MM.1S (cell line): ENCODE data around the gene SLC8B1.

ENCODE experiments used
- DNase-seq: peaks from one replicate; pipeline ENCODE4 v3.0.0-alpha.2; 2015
- H2AFZ ChIP-seq: fragments of 300-600 bp; sonication (generic); 2 replicates; pipeline ENCODE4 v1.6.0; 2016; ENCODE audit warnings: antibody characterized with exemption, low read length
- H3F3A ChIP-seq: fragments of 300-600 bp; sonication (generic); 2 replicates; pipeline ENCODE4 v1.6.1; 2016; ENCODE audit warnings: mild to moderate bottlenecking, antibody characterized with exemption, low read length, moderate library complexity, mixed read lengths; ENCODE audit not compliant: insufficient read depth
- H3K27ac ChIP-seq: fragments of 300-600 bp; sonication (generic); 2 replicates; pipeline ENCODE4 v1.5.1; 2016; ENCODE audit warnings: mild to moderate bottlenecking, low read length
- H3K27me3 ChIP-seq: fragments of 300-600 bp; sonication (generic); replicated peaks from 2 replicates; pipeline ENCODE4 v1.6.0; 2016; ENCODE audit warnings: low read length; ENCODE audit not compliant: insufficient read depth
- H3K36me3 ChIP-seq: fragments of 300-600 bp; sonication (generic); replicated peaks from 2 replicates; pipeline ENCODE4 v1.6.1; 2016; ENCODE audit warnings: mild to moderate bottlenecking, low read length, mixed read lengths; ENCODE audit not compliant: insufficient read depth
- H3K4me1 ChIP-seq: fragments of 300-600 bp; sonication (generic); 2 replicates; pipeline ENCODE4 v1.6.1; 2016; ENCODE audit warnings: low read length, mixed read lengths
- H3K4me2 ChIP-seq: fragments of 300-600 bp; sonication (generic); 2 replicates; pipeline ENCODE4 v1.6.0; 2016; ENCODE audit warnings: low read depth, low read length
- H3K4me3 ChIP-seq: fragments of 300-600 bp; sonication (generic); 2 replicates; pipeline ENCODE4 v1.5.1; 2016; ENCODE audit warnings: low read length, mixed read lengths
- H3K79me2 ChIP-seq: fragments of 300-600 bp; sonication (generic); 2 replicates; pipeline ENCODE4 v1.6.1; 2016; ENCODE audit warnings: mixed run types, low read length, mixed read lengths
- H3K9ac ChIP-seq: fragments of 300-600 bp; sonication (generic); 2 replicates; pipeline ENCODE4 v1.6.1; 2016; ENCODE audit warnings: low read length, mixed read lengths
- H3K9me2 ChIP-seq: fragments of 300-600 bp; sonication (generic); replicated peaks from 2 replicates; pipeline ENCODE4 v1.6.1; 2016; ENCODE audit warnings: mild to moderate bottlenecking, low read length, mixed read lengths; ENCODE audit not compliant: insufficient read depth
- H3K9me3 ChIP-seq: fragments of 300-600 bp; sonication (generic); replicated peaks from 2 replicates; pipeline ENCODE4 v1.6.1; 2016; ENCODE audit warnings: mild to moderate bottlenecking, low read length, mixed read lengths; ENCODE audit not compliant: insufficient read depth
- H4K20me1 ChIP-seq: fragments of 300-600 bp; sonication (generic); 2 replicates; pipeline ENCODE4 v1.6.1; 2016; ENCODE audit warnings: mild to moderate bottlenecking, low read length, moderate library complexity, mixed read lengths; ENCODE audit not compliant: insufficient read depth
- EZH2 ChIP-seq: fragments of 300-600 bp; sonication (generic); optimal IDR thresholded peaks from 2 replicates; pipeline ENCODE3; 2017; ENCODE audit warnings: low read depth, mild to moderate bottlenecking, antibody characterized with exemption, low read length, mixed read lengths
- EZH2phosphoT487 ChIP-seq: fragments of 300-600 bp; sonication (generic); IDR thresholded peaks from 2 replicates; pipeline ENCODE4 v1.6.1; 2018; ENCODE audit warnings: antibody characterized with exemption, low read length
- TF ChIP-seq, protein P1 (sequence below): fragments of 300-600 bp; sonication (generic); IDR thresholded peaks from 2 replicates; pipeline ENCODE4 v1.5.1; 2016; ENCODE audit warnings: antibody characterized with exemption, low read length, mixed read lengths

The SLC8B1 gene

DNA sequence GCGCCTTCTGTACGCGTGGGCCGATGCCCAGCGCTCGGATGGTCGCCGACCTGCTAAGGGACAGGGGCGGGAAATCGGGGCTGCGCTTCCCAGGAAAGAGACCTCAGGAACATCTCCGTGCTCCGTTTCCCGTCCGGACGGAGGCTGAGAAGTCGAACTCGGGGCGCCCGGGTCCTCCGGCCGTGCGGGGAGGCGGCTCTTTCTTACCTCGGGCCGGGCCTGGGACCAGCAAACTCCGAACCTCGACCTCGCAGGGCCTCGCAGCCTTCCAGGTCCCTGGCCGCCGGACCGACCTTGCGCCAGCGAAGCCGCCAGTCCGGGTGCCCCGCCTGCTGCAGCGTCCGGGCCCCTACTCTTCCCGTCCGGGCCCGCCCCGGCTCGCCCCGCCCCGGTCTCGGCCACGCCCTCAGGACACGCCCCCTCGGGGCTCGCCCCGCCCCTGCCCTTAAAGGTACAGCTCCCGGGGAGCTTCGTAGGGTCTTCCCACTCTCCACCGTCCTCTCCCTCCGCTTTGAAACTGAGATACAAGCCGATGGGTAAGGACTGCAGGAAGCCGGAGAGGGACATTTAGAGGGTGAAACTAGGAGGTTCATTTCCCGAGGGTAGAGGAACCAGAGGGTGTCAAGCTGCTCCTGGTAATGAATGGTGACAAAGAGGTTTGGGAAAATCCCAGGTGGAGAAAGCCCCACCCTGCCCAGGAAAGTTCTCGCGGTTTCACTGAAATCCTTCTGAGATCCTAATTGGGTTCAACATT, at the start of gene SLC8B1:
Gene SLC8B1 (minus strand): TSS at position 324 of the 754 bp plus-strand sequence. CDS start 2,231 bp downstream, outside the sequence.
- no peaks in the 10 kb centered on the region for H3K79me2 ChIP-seq
- H3K9me2 ChIP-seq: no peaks in the 10 kb centered on the region
- peak; percentile 53 for DNase-seq
- peak within 1 kb of the TSS; percentile 47; the same call in 1 of the 2 replicates for H3K9ac ChIP-seq
- H3K4me1 ChIP-seq: no peaks in the 10 kb centered on the region
- H3F3A ChIP-seq: no peaks in the 10 kb centered on the region
- H3K36me3 ChIP-seq: no peaks in the 10 kb centered on the region
- peak within 1 kb of the TSS; percentile 71 for H3K4me3 ChIP-seq
- H4K20me1 ChIP-seq: no peaks in the 10 kb centered on the region
- peak within 1 kb of the TSS; percentile 72 for H2AFZ ChIP-seq
- H3K27ac ChIP-seq: no peak within 1 kb of the TSS
- TF ChIP-seq EZH2phosphoT487 (no peak), EZH2 (no peak)
- TF ChIP-seq, protein P1, sequence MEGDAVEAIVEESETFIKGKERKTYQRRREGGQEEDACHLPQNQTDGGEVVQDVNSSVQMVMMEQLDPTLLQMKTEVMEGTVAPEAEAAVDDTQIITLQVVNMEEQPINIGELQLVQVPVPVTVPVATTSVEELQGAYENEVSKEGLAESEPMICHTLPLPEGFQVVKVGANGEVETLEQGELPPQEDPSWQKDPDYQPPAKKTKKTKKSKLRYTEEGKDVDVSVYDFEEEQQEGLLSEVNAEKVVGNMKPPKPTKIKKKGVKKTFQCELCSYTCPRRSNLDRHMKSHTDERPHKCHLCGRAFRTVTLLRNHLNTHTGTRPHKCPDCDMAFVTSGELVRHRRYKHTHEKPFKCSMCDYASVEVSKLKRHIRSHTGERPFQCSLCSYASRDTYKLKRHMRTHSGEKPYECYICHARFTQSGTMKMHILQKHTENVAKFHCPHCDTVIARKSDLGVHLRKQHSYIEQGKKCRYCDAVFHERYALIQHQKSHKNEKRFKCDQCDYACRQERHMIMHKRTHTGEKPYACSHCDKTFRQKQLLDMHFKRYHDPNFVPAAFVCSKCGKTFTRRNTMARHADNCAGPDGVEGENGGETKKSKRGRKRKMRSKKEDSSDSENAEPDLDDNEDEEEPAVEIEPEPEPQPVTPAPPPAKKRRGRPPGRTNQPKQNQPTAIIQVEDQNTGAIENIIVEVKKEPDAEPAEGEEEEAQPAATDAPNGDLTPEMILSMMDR: no peak
- H3K9me3 ChIP-seq: no peaks in the 10 kb centered on the region
- H3K27me3 ChIP-seq: no peaks in the 10 kb centered on the region
- peak within 1 kb of the TSS; percentile 71 for H3K4me2 ChIP-seq

DNA sequence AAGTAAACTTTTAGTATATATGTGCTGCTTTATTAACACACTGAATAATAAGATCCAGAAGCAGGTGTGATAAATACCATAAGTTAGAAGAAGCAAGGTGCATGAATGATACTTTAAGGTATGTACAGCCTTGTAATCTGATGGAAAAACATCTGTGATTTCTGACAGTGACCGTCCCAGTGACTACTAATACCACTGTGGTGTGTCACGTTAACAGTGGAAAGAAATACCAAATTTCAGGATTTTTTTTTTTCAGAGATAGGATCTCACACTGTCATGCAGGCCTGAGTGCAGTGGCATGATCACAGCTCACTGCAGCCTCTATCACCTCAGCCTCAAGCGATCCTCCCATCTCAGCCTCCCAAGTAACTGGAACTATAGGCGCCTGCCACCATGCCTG, 47.3 kb upstream of the SLC8B1 start:
- no peak overlapping the region for H2AFZ ChIP-seq
- no peaks in the 10 kb centered on the region for H3F3A ChIP-seq
- no peak overlapping the region for H3K27ac ChIP-seq
- no peaks in the 10 kb centered on the region for H3K27me3 ChIP-seq
- DNase-seq: no peak
- H4K20me1 ChIP-seq: no peaks in the 10 kb centered on the region
- H3K4me3 ChIP-seq: no peak overlapping the region
- H3K4me2 ChIP-seq: no peak overlapping the region
- TF ChIP-seq EZH2: no peak
- TF ChIP-seq, protein P1: no peak
- no peak for TF ChIP-seq EZH2phosphoT487
- no peaks in the 10 kb centered on the region for H3K36me3 ChIP-seq
- H3K9me2 ChIP-seq: no peaks in the 10 kb centered on the region
- H3K9ac ChIP-seq: no peak overlapping the region
- H3K79me2 ChIP-seq: no peaks in the 10 kb centered on the region
- H3K9me3 ChIP-seq: no peaks in the 10 kb centered on the region
- H3K4me1 ChIP-seq: no peaks in the 10 kb centered on the region

DNA sequence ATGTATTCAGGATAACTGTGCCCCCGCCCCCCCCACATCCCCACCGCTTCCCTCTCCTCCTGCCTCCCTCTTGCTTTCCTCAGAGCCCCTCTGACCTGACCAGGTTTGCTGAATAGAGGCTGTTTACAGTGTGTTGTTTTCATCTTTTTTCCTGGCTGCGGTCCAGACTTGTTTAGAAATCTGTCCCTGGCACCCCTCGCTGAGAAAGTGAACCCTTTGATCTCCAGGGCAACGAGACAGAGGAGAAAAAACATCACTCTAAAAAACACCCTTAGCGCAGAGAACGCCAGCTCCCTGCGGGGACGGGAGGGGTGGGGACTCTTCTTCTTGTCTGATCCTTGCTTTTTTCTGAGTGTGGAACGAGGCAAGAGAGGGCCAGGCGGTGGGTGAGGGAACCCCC, 46.3 kb upstream of the SLC8B1 start:
- no peaks in the 10 kb centered on the region for H3K36me3 ChIP-seq
- TF ChIP-seq, protein P1: no peak
- TF ChIP-seq EZH2 (no peak), EZH2phosphoT487 (no peak)

More for the DNA sequence above, 46.3 kb upstream of the SLC8B1 start:
- Histone ChIP-seq H3F3A (no peaks in the 10 kb centered on the region), H3K4me3 (no peak overlapping the region), H4K20me1 (no peaks in the 10 kb centered on the region), H3K27ac (no peak overlapping the region), H3K9me2 (no peaks in the 10 kb centered on the region), H3K9me3 (no peaks in the 10 kb centered on the region), H3K9ac (no peak overlapping the region), H3K4me2 (no peak overlapping the region), H2AFZ (no peak overlapping the region), H3K79me2 (no peaks in the 10 kb centered on the region), H3K4me1 (no peaks in the 10 kb centered on the region), H3K27me3 (no peaks in the 10 kb centered on the region)
- no peak for DNase-seq
